GM23248 (cell line): Measurements from ENCODE around the gene VPS35. TPM values are rescaled to one million over a fixed set of nuclear protein-coding genes. Genes with fewer than 3 reads are reported as not detected.

Experiments used
- DNase-seq: peaks from one replicate; pipeline ENCODE4 v3.0.0-alpha.2; 2015
- H2AFZ ChIP-seq: fragments of 200-600 bp; sonication (generic); 2 replicates; pipeline ENCODE4 v1.6.1; 2016; ENCODE audit warnings: antibody characterized with exemption
- H3F3A ChIP-seq: fragments of 200-600 bp; sonication (generic); 2 replicates; pipeline ENCODE4 v1.6.1; 2016; ENCODE audit warnings: mild to moderate bottlenecking, antibody characterized with exemption, mixed run types; ENCODE audit not compliant: insufficient read depth
- H3K27ac ChIP-seq: fragments of 200-600 bp; sonication (generic); 2 replicates; pipeline ENCODE4 v1.5.1; 2016; ENCODE audit warnings: mild to moderate bottlenecking
- H3K27me3 ChIP-seq: fragments of 200-600 bp; sonication (generic); replicated peaks from 2 replicates; pipeline ENCODE4 v1.6.1; 2016; ENCODE audit warnings: mild to moderate bottlenecking; ENCODE audit not compliant: insufficient read depth
- H3K36me3 ChIP-seq: fragments of 200-600 bp; sonication (generic); 2 replicates; pipeline ENCODE4 v1.6.1; 2016; ENCODE audit warnings: low read depth, mild to moderate bottlenecking
- H3K4me1 ChIP-seq: fragments of 200-600 bp; sonication (generic); 2 replicates; pipeline ENCODE4 v1.6.1; 2016; ENCODE audit warnings: mild to moderate bottlenecking; ENCODE audit not compliant: insufficient read depth
- H3K4me2 ChIP-seq: fragments of 200-600 bp; sonication (generic); one replicate; pipeline ENCODE4 v1.6.1; 2016; ENCODE audit warnings: mild to moderate bottlenecking; ENCODE audit not compliant: unreplicated experiment
- H3K4me3 ChIP-seq: fragments of 200-600 bp; sonication (generic); 2 replicates; pipeline ENCODE4 v1.5.1; 2016; ENCODE audit warnings: mild to moderate bottlenecking
- H3K79me2 ChIP-seq: fragments of 200-600 bp; sonication (generic); 2 replicates; pipeline ENCODE4 v1.6.1; 2016; ENCODE audit warnings: mild to moderate bottlenecking; ENCODE audit not compliant: insufficient read depth
- H3K9ac ChIP-seq: fragments of 200-600 bp; sonication (generic); 2 replicates; pipeline ENCODE4 v1.6.1; 2016; ENCODE audit warnings: mild to moderate bottlenecking
- H3K9me2 ChIP-seq: fragments of 200-600 bp; sonication (generic); 2 replicates; pipeline ENCODE4 v1.6.1; 2016; ENCODE audit warnings: mixed run types, mild to moderate bottlenecking, moderate library complexity; ENCODE audit not compliant: insufficient read depth
- H3K9me3 ChIP-seq: fragments of 200-600 bp; sonication (generic); one replicate; pipeline ENCODE4 v1.6.1; 2017; ENCODE audit warnings: low read depth
- H4K20me1 ChIP-seq: fragments of 200-600 bp; sonication (generic); 2 replicates; pipeline ENCODE4 v1.6.0; 2016; ENCODE audit not compliant: insufficient read depth
- EZH2 ChIP-seq: fragments of 200-600 bp; sonication (generic); IDR thresholded peaks from 2 replicates; pipeline ENCODE4 v1.6.1; 2018; ENCODE audit warnings: antibody characterized with exemption, mild to moderate bottlenecking; ENCODE audit not compliant: insufficient read depth, poor library complexity, severe bottlenecking
- EZH2phosphoT487 ChIP-seq: fragments of 200-600 bp; sonication (generic); IDR thresholded peaks from 2 replicates; pipeline ENCODE4 v1.6.1; 2018; ENCODE audit warnings: antibody characterized with exemption, moderate library complexity, mild to moderate bottlenecking, low read depth; ENCODE audit not compliant: insufficient read depth
- WGBS, 2 experiments: methylation state at CpG; one replicate each; pipeline ENCODE4 v1.1.6; 2015 to 2017; ENCODE audit warnings: low lambda C conversion rate in 2 of 2, low coverage in 1 of 2; ENCODE audit errors: missing lambda C conversion rate in 2 of 2; 5-methylcytosine and 5-hydroxymethylcytosine counted together
- in situ Hi-C: fragments of 300-500 bp; cut with MboI; formaldehyde crosslinking; loops from 2 replicates; pipeline ENCODE4 v1.15.0; 2020
- polyA plus RNA-seq: library from polyadenylated mRNA; unstranded; fragments of >200 nt; fragmentation: Nextera tagmentation; extraction: Ambion mirVana; gene quantifications from 2 replicates; pipeline ENCODE4 v1.2.1, GENCODE V29; 2016
- total RNA-seq: library from RNA; depleted of rRNA; stranded (reverse); fragments of >200 nt; shearing (Covaris generic); gene quantifications from 2 replicates; pipeline ENCODE4 v1.2.3, GENCODE V29; 2014

The VPS35 gene
- total and polyA plus RNA-seq, 2 experiments from 2014 or later = 91.1 to 213 TPM

DNA sequence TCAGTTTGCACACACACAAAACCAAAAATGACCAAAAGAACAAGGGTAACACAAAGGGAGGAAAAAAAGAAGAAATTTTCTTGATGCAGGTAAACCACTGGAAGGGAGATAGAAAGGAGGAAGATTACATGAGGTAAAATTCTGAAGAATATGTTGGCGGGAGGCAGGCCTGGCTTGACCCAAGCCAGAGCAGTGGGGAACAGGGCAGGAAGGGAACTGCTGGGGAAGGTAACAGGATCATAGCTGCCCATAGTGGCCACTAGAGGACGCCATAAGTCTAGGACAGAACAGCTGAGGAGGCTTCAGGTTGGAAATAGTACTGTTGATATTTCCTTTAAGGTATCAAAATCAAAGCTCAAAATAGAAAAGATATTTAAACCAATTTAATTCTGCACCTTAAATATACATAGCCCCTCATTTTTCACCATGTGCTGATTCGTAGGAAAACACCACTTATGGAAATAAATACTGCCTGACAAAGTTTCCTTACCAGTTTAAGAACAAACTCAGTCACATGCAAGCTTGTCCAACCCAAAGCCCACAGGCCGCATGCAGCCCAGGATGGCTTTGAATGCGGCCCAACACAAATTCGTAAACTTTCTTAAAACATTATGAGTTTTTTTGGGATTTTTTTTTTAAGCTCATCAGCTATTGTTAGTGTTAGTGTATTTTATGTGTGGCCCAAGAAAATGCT lies 15.5 kb downstream of the VPS35 start:
- no peaks in the 10 kb centered on the region for H3K9me3 ChIP-seq
- no peak for TF ChIP-seq EZH2phosphoT487
- TF ChIP-seq EZH2 = no peak
- H3K9me2 ChIP-seq = no peaks in the 10 kb centered on the region
- H4K20me1 ChIP-seq = no peaks in the 10 kb centered on the region
- no peaks in the 10 kb centered on the region for H3F3A ChIP-seq
- in situ Hi-C loops = loop anchor here (10.0 kb wide), 1 partner anchor 241 kb away; no protein-coding TSS in a partner anchor
- peaks cover 74% of the 10 kb centered on the region for H3K36me3 ChIP-seq
- H3K4me2 ChIP-seq = no peak overlapping the region
- H3K27ac ChIP-seq = no peak overlapping the region
- H3K4me1 ChIP-seq = no peaks in the 10 kb centered on the region
- peaks cover 32% of the 10 kb centered on the region for H3K79me2 ChIP-seq
- WGBS, 2 experiments = 81 to 82% methylated on average over 6 of the region's 6 CpGs
- no peak overlapping the region for H3K4me3 ChIP-seq
- no peak overlapping the region for H3K9ac ChIP-seq
- H3K27me3 ChIP-seq = no peaks in the 10 kb centered on the region
- peak; percentile 74 for DNase-seq
- no peak overlapping the region for H2AFZ ChIP-seq

DNA sequence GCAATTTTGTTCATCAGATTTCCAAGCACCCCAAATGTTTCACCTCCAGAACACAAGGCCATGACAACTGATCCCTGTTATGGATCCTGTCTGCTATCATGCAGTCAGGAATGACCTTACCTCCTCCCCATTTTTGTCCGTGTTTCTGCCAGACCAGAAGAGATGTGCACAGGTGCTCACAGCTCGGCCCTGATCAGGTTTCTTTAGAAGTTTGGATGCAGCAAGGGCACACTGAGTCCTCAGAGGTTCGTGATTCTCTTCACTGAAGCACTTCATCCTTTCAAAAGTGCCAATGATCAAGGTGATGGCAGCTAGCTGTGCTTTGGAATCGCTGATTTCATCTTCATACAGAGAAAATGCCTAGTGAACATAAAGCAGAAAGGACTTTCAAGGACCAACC lies 26.9 kb downstream of the VPS35 start:
- no peak for DNase-seq
- no peaks in the 10 kb centered on the region for H3K27me3 ChIP-seq
- no peaks in the 10 kb centered on the region for H3F3A ChIP-seq
- no peak overlapping the region for H3K4me3 ChIP-seq
- H3K27ac ChIP-seq = no peak overlapping the region
- in situ Hi-C loops = no loop called here
- no peak overlapping the region for H3K9ac ChIP-seq
- H3K9me2 ChIP-seq = no peaks in the 10 kb centered on the region
- TF ChIP-seq EZH2phosphoT487 = no peak
- TF ChIP-seq EZH2 = no peak
- no peaks in the 10 kb centered on the region for H3K4me1 ChIP-seq
- H3K4me2 ChIP-seq = no peak overlapping the region
- H4K20me1 ChIP-seq = no peaks in the 10 kb centered on the region
- no peak overlapping the region for H2AFZ ChIP-seq
- H3K79me2 ChIP-seq = no peaks in the 10 kb centered on the region
- H3K9me3 ChIP-seq = no peaks in the 10 kb centered on the region
- peaks cover 53% of the 10 kb centered on the region for H3K36me3 ChIP-seq
- 74 to 75% methylated on average over 4 of the region's 4 CpGs for WGBS, 2 experiments

DNA sequence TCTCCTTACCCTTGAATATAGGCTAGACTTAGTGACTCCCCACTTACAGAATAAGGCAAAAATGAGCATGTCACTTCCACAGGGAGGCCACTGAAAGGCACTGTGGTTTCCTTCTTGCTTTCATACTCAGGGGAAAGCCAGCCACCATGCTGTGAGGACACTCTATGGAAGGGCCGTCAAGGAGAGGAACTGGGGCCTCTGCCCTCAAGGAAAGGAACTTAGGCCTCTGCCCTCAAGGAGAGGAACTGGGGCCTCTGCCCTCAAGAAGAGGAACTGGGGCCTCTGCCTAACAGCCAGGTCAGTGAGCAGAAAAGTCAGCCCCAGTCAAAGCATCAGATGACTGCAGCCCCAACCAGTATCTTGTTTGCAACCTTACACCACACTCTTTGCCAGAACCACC lies 30.1 kb downstream of the VPS35 start:
- in situ Hi-C loops = no loop called here
- no peaks in the 10 kb centered on the region for H4K20me1 ChIP-seq
- H3K9me3 ChIP-seq = no peaks in the 10 kb centered on the region
- no peak overlapping the region for H3K9ac ChIP-seq
- H3K36me3 ChIP-seq = peaks cover 42% of the 10 kb centered on the region
- H3K4me1 ChIP-seq = no peaks in the 10 kb centered on the region
- TF ChIP-seq EZH2 = no peak
- TF ChIP-seq EZH2phosphoT487 = no peak
- no peaks in the 10 kb centered on the region for H3K27me3 ChIP-seq
- no peak overlapping the region for H3K27ac ChIP-seq
- no peak overlapping the region for H2AFZ ChIP-seq
- H3K4me3 ChIP-seq = no peak overlapping the region
- no peak overlapping the region for H3K4me2 ChIP-seq
- DNase-seq = no peak
- WGBS, 2 experiments = 62 to 86% methylated on average over 1 of the region's 1 CpG
- no peaks in the 10 kb centered on the region for H3K9me2 ChIP-seq
- no peaks in the 10 kb centered on the region for H3K79me2 ChIP-seq
- peaks cover 7% of the 10 kb centered on the region; the same call in 1 of the 2 replicates for H3F3A ChIP-seq

DNA sequence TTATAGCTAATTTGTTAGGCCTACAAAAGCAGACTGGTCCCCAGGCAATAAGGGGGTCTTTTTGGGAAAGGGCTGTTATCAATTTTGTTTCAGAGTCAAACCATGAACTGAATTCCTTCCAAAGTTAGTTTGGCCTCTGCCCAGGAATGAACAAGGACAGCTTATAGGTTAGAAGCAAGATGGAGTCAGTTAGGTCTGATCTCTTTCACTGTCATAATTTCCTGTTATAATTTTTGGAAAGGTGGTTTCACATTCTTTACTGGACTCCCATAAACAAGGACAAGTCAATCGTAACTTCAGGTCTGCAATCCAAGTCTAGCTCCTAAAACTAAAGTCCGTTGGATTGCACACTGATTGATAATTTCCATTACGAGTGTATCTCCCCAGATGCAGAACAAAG lies 37.7 kb downstream of the VPS35 start:
- no peak overlapping the region for H3K4me3 ChIP-seq
- no peak overlapping the region for H3K4me2 ChIP-seq
- no peaks in the 10 kb centered on the region for H4K20me1 ChIP-seq
- H3K36me3 ChIP-seq = no peaks in the 10 kb centered on the region
- H3K4me1 ChIP-seq = no peaks in the 10 kb centered on the region
- TF ChIP-seq EZH2 (no peak), EZH2phosphoT487 (no peak)
- H3K27me3 ChIP-seq = no peaks in the 10 kb centered on the region
- no peak overlapping the region for H3K9ac ChIP-seq
- no peaks in the 10 kb centered on the region for H3K9me2 ChIP-seq
- no peak overlapping the region for H3K27ac ChIP-seq
- no peak for DNase-seq
- in situ Hi-C loops = no loop called here
- H3K9me3 ChIP-seq = no peaks in the 10 kb centered on the region
- H3K79me2 ChIP-seq = no peaks in the 10 kb centered on the region
- H2AFZ ChIP-seq = no peak overlapping the region
- peaks cover 6% of the 10 kb centered on the region; the same call in 1 of the 2 replicates for H3F3A ChIP-seq
- 86% methylated on average over 3 of the region's 3 CpGs for WGBS, 2 experiments

DNA sequence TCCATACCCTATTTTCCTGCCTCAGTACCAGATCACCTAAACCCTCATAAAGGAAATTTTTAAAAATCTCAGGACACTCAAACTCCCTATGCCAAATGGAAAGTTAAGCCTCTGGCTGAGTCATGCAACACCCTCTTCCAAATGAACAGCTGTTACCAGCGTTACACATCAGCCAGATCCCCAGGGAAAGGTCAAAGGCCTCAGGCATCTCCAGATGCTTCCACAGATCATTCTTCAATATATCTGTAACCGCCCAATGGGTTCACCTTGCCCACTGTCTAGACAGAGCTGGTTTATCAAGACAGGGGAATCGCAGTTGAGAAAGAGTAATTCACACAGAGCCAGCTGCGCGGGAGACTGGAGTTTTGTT lies 38.7 kb downstream of the VPS35 start:
- Histone ChIP-seq H2AFZ (no peak overlapping the region), H3K4me2 (no peak overlapping the region), H3K79me2 (no peaks in the 10 kb centered on the region), H4K20me1 (no peaks in the 10 kb centered on the region), H3K4me1 (no peaks in the 10 kb centered on the region), H3K27ac (no peak overlapping the region), H3K36me3 (no peaks in the 10 kb centered on the region), H3K9me3 (no peaks in the 10 kb centered on the region), H3K9ac (no peak overlapping the region), H3K9me2 (no peaks in the 10 kb centered on the region), H3K27me3 (no peaks in the 10 kb centered on the region), H3K4me3 (no peak overlapping the region), H3F3A (no peaks in the 10 kb centered on the region)
- in situ Hi-C loops = no loop called here
- WGBS, 2 experiments = 78 to 79% methylated on average over 5 of the region's 5 CpGs
- no peak for TF ChIP-seq EZH2phosphoT487
- no peak for TF ChIP-seq EZH2
- peak; percentile 46 for DNase-seq
